HG02759 (cell line): ENCODE data around the gene RAB7B.

Source experiments
- ATAC-seq: cut with Tn5 transposase; IDR thresholded peaks from one replicate; pipeline ENCODE4 v1.9.1; 2021; ENCODE audit warnings: mild to moderate bottlenecking, moderate library complexity; ENCODE audit not compliant: unreplicated experiment

The RAB7B gene

DNA sequence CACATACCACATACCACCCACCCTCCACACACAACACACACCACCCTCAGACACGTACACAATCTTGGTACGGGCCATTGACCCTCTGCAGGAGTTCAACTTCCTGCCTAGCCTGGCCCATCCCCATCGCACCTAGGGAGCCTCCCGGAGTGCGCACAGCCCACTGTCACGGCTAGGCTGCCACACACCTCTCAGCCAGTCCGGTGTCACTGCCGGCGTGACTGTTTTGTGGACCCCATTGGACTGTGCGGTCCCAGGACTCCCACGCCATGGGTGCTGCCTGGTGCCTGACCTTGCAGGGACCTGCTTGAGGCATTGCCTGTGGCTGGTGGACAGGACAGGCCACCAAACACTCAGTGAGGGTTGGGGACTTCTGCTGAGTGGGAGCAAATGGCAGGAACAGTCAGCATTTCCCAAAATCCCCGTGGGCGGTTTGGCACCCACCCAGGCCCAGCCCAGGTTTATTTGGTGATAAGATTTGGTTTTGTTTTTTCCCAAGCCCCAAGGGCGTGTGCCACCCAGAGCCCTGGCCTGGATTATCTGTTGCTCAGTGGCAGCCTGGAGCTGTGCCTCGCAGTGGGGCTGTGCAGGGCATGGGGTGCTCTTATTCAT lies 27.7 kb downstream of the RAB7B start:
- no peak for ATAC-seq

DNA sequence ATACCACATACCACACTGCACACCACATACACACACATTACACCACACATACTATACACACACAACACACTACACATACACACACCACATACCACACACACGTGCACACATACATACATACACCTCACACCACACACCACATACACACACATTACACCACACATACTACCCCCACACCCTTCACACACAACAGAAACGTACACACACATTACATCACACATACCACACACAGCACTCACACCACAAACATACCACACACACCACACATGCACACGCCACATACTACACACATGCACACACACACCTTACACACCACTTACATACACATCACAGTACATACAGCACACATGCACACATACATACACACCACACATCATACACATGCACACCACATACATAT lies 28.5 kb downstream of the RAB7B start:
- no peak for ATAC-seq

DNA sequence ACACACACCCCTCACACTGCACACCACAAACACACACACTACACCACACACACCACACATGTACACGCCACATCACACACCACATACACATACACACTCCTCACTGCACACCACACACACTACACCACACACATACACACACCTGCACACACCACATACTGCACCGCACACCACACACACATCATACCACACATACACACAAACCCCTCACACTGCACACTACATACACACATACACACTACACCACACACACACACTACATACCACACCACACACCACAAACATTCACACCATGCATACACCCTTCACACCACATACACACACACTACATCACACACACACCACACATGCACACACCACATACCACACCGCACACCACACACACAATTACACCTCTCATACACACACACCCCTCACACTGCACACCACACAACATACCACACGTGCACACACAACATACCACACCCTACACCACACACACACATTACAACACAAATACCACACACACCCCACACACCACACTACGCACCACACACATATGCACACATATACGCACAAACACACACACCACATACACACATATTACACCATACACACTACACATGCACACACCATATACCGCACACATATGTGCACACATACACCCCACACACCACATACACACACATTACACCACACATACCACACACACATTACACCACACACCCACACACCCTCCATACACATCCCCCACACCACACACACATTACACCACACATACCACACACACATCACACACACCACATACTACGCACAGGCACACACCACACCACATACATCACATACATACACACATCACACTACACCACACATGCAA lies 29.6 kb downstream of the RAB7B start:
- ATAC-seq: no peak

DNA sequence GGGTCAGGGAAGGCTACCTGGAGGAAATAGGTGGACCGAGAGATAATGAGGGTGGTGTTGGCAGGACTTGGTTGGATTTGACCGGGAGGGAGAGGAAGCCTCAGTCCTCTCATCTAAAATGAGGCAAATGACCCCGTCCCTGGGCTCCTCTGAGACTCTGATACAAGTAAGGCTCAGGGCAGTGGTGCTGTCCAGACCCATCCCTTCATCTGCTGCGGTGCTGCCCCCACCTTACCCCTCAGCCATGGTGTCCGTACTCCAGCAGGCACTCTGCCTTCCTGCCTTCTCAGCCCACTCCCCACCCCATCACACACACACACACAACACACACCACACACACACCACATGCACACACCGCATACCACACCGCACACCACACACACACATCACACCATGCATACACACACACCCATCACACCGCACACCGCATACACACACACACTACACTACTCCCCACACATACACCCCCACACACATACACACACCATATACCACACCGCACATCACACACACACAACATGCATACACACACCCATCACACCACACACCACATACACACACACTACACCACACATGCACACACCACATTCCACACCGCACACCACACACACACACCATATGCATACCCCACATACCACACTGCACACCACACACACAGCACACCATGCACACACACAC lies 30.6 kb downstream of the RAB7B start:
- no peak for ATAC-seq

DNA sequence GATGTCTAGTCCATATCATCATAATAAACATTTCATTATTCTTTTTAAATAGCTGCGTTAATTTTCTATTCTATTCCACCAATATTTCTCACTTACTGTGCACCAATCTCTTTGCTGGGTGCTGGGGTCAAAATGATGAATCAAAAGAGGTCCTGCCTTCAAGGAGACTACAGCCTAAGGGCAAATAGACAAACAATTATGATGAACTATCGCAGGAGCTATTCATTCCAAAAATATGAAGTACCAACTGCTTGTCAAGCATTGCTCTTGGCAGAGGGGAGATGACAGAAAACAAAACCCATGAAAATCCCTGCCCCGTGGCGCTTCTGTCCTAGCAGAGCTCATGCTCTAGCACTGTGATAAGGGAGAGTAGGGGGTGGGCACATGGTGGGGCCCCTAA lies 31.1 kb downstream of the RAB7B start:
- ATAC-seq: no peak

DNA sequence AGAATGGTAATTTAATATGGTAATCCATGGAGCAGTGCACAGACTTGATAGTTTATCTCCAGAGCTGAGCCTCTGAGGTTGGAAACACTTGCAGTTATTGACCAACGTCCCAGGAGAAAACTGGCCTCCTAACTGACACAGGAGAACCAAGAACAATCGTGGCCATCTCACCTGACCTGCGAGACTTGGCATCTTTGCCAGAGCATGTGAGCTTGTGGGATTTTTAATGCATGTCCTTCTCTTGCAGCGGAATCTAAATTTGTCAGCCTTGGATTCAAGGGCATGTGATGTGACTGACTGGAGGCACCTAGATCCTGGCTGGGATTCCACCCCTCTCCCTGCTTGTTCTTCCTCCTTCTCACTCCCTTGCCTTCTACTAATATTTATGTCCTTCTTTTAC lies 32.1 kb downstream of the RAB7B start:
- no peak for ATAC-seq

DNA sequence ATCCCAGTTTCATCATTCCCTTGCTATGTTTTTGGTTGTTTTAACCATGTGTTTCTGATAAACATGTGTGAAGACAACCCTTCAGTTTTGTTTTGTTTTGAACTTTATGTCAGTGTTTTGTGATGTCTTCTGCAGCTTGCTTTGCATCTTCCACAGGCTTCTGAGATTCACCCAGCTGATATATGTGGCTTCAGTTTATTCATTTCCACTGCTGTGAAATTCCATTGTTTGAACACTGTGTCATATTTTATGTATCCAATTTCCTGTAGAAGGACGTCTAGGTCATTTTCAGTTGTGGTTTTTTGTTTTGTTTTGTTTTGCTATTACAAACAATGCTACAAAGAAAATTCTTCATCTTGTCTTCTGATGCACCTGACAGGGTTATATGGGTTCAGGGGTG lies 32.7 kb downstream of the RAB7B start:
- no peak for ATAC-seq

DNA sequence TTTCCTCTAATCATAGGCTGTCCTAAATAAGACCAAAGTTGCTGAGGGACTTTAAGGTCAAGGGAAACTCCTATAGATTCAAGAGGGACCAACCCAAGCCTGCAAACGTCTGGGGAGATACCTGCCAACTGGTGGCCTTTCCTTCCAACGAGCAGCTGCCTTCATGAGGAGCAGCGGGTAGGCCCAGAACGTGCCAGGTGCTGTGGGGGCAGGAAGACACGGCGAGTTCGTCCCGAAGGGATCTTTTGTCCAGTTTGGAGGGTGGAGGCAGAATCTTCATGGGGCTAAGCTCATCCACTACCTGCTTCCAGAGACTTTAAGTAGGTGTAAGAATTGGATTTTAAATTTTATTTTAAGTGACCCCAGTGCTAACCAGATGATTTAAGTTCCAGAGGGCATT lies 34.0 kb downstream of the RAB7B start:
- ATAC-seq: no peak

DNA sequence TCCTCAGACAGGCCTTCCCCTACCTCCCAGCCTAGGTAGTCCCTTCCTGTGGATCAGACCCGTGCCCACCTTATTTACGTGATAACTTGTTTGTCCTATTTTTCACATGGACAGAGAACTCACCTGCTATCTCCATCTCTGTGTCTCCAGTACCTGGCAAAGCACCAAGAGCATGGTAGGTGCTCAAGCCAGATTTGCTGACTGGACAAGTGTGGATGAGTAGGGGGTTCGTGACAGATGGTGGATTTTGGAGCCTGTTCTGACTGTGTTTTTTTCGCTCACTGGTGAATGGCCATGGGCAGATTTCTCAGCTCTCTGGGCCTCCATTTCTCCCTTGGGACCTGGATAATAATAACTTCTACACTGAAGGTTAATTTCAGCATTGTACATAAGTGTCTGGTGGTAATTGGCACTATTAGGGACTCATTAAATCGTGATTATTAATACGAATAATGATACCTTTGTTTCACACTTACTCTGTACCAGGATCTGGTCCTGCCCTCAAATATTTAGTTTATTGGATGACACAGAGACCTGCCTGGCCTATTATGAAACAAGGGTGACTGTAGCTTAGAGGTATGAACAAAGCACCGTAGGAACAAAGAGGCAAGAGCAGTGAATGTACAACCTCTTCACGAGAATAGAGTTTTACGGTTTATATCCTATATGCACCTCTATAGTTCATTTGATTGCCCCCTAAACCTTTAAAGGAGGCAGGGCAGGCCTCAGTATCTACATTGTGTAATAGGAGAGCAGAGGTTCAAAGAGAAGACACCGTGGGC lies 35.5 kb downstream of the RAB7B start:
- ATAC-seq: no peak

DNA sequence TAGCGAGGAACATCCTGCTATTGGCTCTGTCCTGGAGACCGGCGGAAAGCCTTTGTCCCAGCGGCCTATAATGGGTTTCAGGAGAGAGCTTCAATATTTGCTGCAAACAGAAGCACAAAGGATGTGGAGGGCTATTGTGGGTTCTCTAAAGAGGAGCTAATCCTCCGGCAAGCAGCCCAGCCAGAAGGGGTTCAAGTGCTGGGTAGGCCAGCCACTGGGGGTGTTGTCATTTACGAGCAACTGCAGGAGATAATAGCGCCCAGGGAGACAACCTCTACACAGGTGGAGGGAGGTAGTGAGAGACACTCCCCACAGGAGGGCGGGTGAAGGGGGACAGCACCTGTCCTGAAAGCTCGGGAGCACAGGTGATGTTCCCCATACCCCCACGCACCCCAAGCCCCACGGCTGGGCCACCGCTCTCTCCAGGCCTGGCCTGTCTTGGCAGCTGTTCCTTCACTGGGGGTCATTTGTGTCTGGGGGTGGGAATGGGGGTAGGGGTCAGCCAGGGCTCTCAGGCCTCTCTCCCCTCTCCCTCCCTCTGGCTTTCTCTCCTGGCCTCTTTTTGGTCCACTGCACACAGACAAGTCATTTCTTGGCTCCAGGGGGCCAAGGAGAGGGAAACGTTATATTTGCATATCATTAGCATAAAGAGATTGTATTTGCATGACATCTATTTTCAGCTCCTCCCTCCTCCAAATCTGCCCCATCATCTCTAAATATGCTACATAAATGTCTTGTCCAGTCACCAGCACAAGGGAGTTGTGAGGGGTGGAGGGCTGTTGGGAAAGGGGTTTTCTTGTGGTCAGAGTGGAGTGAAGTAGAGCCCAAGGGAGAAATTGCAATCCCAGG lies 37.9 kb downstream of the RAB7B start:
- ATAC-seq: no peak

DNA sequence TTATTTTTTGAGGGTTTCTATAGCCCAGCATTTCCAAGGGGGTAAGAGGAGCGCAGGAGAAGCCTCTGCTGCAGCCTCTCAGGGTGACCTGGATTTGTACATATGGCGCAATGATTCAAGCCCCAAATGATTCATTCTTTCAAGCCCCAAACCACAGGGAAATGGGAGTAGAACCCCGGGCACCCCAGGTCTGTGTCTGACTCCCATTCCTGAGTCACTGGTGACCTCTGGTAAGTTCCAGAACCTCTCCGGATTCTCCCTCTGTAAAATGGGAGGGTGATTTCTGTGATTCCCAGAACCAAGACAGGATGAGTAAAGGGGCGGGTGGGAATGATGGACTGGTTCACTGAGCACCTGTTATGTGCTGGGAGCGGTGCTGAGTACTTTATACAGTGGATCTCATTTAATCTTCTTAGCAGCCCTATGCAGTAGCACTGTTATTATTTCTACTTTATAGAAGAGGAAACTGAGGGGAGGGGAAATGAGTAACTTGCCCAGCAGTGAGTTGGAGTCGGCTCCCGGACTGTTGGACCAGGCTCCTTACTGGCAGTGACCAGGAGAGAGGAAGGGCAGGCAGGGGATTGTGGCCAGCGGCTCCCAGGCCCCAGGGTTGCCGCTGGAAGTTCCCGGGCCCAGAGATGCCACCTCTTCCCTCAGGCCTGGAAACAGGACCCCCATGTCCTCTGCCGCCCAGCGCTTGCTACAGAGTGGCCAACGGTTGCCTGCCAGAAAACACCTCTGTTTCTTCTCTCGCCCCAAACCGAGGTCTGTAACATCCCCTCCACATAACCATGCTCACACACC lies 39.6 kb downstream of the RAB7B start:
- ATAC-seq: no peak

DNA sequence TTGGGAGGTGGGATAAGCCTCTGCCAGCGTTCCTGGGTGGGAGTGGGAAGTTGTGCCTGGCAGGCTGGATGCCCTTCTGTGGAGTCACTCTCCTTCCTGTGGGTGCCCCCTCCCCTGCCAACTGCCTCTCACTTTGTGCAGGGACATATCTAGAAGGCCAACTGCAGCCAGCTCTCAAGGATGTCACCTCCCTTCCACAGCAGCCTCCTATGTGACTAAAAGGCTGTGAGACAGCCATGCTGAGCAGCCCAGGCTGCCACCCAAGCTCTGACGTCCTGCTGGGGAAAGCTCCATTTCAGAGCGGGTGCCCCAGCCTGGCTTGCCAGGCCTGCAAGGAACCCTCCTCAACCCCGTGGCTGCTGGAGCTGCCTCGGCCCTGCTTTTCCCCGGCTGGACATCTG lies 40.4 kb downstream of the RAB7B start:
- no peak for ATAC-seq

DNA sequence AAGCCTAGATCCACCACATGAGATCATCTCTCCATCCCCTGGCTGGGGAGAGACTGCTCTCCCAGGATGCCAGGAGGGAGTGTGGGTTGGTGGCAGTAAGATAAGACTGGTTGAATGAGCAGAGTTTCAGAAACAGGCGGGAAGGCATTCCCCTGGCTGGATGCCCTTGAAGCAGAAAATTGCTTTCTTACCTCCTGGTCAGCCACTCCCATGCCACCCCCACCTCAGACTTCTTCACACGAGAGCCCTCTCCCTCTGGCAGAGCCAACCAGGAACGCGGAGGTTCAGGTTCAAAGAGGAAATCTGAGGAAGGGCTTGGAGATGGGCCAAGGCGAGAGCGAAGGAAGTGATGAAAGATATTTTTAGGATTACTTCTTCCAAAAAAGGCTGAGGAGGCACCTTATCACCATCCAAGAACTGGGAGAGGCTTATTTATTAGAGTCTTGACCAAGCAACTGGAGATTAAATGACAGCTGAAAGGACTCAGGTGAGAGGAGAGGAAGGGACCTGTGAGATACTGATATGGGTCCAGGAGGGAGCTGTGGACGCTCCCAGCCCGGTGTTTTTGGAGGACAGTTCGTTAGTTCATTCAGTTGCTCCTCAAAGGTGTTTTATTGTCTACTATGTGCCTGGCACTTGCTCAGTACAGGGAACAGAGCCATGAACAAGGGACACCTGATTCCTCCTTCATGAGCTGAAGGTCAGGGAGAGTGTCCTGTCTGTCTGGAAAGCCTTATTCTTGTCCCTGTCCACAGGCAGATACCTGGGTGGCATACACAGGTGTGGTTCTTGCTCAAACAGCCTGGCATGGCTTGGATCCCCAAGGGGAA lies 41.0 kb downstream of the RAB7B start:
- ATAC-seq: no peak

DNA sequence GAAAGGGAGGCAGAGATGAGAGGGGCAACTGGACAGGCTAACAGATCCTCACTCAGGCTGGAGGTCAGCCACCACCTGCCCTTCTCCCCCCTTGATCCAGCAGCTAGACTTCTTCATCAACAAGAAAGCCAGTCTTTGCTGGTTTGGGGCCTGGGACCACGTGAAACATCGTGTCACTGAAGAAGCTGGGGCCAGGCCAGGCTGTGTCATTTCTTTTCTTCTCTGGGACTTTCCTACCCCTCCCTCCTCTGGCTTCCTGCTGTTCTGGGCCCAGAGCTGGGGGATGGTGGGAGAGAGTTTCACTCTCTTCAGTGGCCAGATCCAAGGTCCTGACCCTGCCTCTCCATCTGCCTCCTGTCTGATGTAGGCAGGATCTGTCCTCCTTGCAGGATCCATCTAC lies 41.8 kb downstream of the RAB7B start:
- no peak for ATAC-seq

DNA sequence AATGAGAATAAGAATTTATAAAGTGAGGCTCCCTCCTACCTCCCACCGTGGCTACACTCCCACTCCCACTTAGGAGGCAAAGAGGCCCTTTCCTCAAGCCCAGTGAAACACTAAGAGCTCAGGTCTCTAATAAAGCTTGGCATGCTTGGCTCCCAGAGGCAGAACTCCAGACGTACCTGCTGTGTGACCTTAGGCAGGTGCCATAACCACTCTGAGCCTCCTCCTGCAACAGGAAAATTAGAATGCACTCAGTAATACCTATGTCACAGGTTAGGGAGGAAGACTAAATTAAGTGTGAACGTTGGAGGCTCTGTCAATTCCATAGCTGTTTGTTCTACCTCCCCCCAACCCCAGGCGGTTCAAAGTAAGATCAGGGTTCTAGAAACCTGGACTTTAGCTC lies 43.4 kb downstream of the RAB7B start:
- no peak for ATAC-seq

DNA sequence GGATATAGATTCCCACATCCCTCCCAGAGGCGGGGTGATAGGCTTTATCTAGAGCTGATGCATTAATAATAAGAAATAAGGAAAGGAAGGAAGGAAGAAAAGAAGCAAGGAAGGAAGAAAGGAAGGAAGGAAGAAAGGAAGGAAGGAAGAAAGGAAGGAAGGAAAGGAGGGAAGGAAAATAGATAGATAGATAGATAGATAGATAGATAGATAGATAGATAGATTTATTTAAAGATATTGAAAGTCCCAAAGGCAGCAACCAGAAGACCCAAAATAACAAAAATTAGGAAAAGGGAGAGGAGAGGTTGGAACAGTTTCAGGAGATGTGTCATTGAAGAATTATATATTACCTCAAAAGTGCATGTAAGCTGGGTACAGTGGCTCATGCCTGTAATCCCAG lies 47.7 kb downstream of the RAB7B start:
- no peak for ATAC-seq

DNA sequence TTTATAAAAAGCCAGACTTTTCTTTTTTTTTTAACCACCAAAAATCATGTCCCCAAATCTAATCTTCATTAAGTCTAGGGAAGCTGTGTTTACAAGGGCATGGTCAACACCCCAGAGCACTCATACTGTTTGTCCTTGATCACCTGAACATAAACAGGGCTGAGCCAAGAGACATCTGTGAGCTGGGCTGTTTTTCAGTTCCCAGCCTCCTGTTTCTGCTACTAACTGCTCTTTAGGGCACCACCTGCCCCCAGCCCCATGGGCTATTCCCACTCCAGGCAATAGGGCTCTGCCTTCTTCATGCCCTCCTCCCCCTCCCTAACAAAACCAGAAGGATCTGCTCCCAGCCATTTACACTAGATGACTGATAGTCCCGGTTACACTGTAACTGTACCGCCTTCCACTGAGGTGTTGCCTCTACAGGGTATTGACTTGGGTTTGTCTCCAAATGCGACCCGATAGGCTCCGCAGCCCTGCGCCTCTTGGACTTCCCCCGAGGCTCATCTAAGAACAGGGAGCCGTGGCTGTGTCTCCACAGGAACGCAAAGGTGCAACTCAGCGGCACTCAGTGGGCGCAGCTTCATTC lies 48.3 kb downstream of the RAB7B start:
- no peak for ATAC-seq

DNA sequence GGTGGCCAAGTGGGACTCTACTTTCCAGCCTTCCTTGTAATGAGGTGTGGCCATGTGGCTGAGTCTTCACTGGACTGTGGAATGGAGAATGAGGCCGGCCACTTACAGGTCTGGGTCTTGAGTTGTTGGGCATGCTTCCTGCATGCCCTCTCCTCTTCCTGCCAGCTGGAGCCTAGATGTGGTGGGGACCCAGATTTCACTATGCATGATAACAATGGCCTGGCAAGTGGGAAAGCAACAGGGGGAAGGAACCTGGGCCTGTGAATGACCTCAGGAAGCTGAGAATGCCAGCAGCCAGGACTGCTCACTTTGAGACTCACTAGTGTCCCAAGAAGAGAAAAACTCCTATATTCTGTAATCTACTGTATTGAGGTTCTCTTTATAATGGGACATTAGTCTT lies 51.4 kb downstream of the RAB7B start:
- no peak for ATAC-seq
